GM18907 (cell line): ENCODE results near the gene MLN.
A peak's percentile ranks its signal among the peaks of the same experiment; 100 is the strongest.

Experiments
- ATAC-seq: cut with Tn5 transposase; IDR thresholded peaks from one replicate; pipeline ENCODE4 v1.9.1; 2021; ENCODE audit warnings: mild to moderate bottlenecking, moderate library complexity; ENCODE audit not compliant: unreplicated experiment

The MLN gene, protein sequence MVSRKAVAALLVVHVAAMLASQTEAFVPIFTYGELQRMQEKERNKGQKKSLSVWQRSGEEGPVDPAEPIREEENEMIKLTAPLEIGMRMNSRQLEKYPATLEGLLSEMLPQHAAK

DNA sequence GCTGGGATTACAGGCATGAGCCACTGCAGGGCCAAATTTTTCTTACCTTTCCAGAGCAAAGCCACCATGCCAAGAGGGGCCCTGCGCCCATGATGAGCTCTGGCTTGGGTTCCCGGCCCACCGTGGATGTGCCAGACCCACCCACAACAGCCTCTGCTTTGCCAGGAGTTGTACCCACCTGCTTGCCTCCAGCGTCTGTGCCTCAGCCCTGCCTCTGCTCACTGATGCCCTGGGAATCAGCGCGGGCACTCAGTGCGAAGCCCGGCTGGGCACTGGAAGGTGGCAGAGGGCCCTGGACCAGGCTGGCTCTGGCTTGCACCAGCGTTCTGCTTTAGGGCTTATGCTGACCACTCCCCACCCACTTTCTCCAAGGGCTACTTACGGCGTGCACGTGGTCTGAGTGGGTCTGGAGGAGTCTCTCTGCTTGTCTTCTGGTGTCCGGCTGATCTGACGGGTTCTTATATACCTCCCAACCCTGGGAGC lies at the start of gene MLN:
Gene MLN (minus strand): TSS at position 433 of the 483 bp plus-strand sequence. CDS start 2,840 bp downstream, outside the sequence.
- no peak for ATAC-seq

DNA sequence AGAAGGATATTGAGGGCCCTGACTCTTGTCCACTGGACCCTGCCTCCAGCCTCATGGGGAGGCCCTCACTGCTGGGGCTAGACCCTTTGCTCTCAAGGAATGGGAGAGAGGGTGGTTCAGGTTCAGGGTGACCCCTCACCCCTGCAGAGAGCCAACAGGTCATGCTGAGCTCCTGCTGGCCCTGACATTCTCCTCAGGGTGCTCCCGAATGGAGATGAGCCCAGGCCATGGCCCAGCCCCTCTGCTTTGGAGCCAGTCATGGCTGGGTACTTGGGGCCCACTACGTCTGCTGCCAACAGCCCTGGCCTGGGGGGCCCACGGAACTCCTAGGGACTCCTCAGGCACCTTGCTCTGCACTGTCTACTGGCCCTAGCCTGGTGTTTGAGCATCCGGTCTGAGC lies 49.2 kb upstream of the MLN start:
- ATAC-seq: no peak

- no peak for ATAC-seq
These were observed 48.2 kb upstream of the MLN start for GRCh38 chr6:33851959-33852358.

DNA sequence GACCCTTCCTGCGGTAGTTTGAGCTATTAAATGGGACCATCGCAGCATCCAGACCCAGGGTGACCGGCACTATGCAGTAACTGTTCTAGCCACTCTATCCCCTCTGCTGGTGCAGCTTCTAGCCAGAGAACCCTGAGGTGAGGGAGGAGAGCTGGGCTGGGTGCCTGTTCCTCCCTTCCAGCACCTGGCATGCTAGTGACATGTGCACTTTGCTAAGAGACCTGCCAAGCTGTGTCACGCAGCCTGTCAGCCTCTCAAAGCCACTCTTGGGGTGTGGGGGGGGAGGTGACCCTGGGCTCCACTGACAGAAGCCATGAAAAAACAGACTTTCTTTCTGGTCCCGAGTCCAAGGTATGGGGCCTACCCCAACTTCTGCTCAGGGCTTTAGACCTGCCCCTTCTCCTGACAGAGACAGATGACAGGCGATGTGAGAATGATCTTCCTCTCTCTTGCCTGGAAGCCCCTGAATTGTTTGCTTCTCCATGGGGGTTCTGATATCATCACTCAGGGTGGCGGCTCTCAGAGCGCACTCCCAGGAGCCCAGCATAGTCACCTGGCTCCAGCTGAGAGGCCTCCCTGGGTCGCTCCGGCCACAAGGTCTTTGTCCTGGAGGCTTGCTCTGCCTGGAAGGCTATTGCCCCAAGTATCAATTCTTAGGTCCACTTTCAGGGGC lies 47.2 kb upstream of the MLN start:
- ATAC-seq: no peak

GRCh38 chr6:33850296-33850695 lies 46.5 kb upstream of the MLN start:
- ATAC-seq: no peak

DNA sequence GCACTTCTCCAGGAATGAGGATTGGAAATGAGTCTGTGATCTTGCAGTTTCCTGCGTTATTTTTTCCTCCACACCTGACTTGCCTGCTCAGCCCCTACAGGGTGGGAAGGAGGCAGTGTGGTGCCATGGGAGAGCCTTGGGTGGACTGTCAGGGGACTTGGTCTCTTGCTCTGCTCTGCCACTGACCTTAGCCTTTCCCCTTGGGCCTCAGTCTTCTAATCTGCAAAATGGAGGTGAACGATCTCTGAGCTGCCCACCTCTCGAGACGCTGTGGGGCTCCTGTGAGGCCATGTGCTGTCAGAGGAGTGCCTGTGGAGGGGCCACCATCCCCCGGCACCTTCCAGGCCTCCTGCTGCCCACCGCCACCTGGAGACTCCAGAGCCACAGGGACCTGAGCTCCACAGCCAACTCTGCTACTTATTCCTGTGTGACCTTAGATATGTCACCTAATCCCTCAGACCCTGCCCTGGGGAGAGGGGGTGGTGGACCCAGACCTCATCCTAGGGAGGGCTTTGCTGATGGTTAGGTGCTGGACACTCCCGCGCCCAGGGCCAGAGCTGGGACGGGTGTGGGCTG lies 45.8 kb upstream of the MLN start:
- ATAC-seq: no peak

DNA sequence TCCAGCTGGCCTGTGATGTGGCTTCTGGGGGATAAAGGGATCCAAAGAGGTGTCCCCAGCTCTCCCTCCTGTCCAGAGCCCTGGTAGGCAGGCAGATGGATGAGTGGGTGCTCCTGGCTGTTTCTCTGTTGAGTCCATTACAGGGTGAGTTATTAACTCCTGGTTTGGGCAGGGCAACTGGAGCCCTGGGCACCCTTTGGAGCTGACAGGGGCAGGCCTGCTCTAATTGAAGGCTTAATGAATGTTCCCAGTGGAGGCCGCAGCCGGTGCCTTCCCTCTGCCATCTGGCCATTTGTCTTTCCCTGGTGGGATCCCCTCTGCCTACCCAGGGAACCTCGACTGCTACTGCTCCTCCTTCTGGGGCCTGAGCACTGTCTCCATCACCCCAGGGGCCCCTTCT lies 44.7 kb upstream of the MLN start:
- ATAC-seq: no peak

GRCh38 chr6:33847867-33848266 lies 44.1 kb upstream of the MLN start:
- ATAC-seq: no peak

DNA sequence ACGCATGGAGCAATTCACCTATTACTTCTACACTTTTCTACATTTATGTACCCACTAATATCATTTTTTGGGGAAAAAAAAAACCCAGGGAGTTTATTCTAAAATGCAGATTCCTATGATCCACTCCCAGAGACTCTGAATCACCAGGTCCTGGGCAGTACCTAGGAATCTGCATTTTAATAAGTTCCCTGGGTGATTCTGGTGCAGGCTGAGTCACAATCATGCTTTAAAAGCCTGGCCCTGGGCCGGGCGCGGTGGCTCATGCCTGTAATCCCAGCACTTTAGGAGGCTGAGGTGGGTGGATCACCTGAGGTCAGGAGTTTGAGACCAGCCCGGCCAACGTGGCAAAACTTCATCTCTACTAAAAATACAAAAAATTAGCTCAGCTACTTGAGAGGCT lies 43.3 kb upstream of the MLN start:
- ATAC-seq: no peak

- no peak for ATAC-seq
These were observed 42.4 kb upstream of the MLN start for GRCh38 chr6:33846226-33846625.

GRCh38 chr6:33845031-33845745 lies 41.4 kb upstream of the MLN start:
- no peak for ATAC-seq

- ATAC-seq: no peak
These were observed 39.6 kb upstream of the MLN start for GRCh38 chr6:33843131-33844121.

- no peak for ATAC-seq
These were observed 38.1 kb upstream of the MLN start for GRCh38 chr6:33841868-33842267.

DNA sequence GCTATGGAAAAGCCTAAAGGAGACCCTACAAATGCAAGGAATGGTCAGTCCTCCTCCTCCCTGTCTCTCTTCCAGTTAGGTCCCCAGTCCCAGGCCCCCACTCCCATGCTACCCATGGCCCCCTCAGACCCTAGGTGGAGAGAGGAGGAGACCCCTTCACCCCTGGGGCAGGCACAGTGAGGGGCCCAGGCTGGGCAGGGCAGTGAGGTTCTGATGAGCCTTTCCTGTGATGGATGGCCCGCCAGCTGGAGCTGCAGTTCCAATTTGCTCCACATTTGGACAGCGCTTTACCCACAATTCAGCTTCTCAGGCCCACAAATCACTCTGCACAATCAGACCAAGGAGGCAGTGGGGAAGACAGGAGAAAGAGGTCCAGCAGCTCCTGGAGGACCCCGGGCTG lies 37.3 kb upstream of the MLN start:
- no peak for ATAC-seq

DNA sequence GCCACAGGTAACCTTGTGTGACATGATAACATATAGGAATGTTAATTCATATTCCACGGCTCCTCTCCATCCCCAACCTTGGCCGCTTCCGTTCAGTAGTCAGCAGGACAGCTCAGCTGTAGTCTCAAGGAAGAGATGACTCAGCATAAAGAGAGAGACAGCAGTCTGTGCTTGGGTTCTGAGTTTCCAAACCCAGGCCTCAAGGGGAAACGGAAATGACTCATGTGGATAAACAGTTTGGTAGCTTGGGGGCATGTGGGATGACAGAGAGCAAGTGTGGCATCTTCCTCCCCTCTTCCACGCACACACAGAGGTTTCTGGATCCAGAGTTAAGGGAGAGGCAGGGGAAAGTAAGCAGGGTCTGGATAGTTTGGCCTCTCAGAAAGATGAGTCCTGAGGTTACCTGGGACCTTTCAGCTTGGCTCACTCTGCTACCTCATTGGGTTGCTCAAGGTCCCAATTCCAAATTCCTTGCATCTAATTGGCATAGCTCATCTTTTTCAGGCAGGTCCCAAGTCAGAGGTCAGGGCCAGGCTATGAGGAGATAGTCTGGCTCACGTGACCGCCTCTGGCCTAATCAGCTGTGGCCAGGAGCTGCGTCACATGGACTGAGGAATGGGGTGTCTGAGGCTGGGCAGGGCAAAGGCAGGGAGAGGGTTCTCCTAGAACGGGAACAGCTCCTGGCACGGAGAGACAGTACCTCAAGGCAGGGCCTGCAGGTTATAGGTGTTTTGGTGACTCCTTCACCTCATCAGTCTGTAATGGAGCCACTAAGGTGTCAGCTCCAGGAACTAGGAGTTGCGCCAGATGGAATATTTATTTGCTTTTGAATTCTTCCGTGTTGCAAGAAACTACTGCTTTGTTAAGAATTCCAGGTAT lies 36.5 kb upstream of the MLN start:
- ATAC-seq: peak; percentile 62

- ATAC-seq: no peak
These were observed 35.7 kb upstream of the MLN start for GRCh38 chr6:33839399-33840047.

GRCh38 chr6:33838983-33839382 lies 35.2 kb upstream of the MLN start:
- ATAC-seq: no peak

GRCh38 chr6:33837971-33838665 lies 34.3 kb upstream of the MLN start:
- no peak for ATAC-seq
